GM23338 (cell line): ENCODE measurements around the gene ABHD5. TPM values are rescaled to one million over a fixed set of nuclear protein-coding genes. Genes with fewer than 3 reads are reported as not detected.

Experiments used
- ATAC-seq: fragments of 200-7000 bp; cut with Tn5 transposase; 3 replicates; pipeline ENCODE4 v1.9.1; 2020
- DNase-seq: peaks from one replicate; pipeline ENCODE4 v3.0.0-alpha.2; 2015; ENCODE audit warnings: low spot score
- H2AFZ ChIP-seq: fragments of 200-600 bp; sonication (generic); 2 replicates; pipeline ENCODE4 v1.8.0; 2016; ENCODE audit warnings: antibody characterized with exemption, mild to moderate bottlenecking, moderate library complexity
- H3F3A ChIP-seq: fragments of 200-600 bp; sonication (generic); replicated peaks from 2 replicates; pipeline ENCODE4 v1.8.0; 2017; ENCODE audit warnings: antibody characterized with exemption, mixed run types, low read depth
- H3K27ac ChIP-seq: fragments of 200-600 bp; sonication (generic); 2 replicates; pipeline ENCODE4 v1.6.1; 2016; ENCODE audit warnings: low read depth
- H3K27me3 ChIP-seq: fragments of 200-600 bp; sonication (generic); 2 replicates; pipeline ENCODE4 v1.8.0; 2016; ENCODE audit warnings: mild to moderate bottlenecking, mixed run types, moderate library complexity; ENCODE audit not compliant: insufficient read depth
- H3K36me3 ChIP-seq: fragments of 200-600 bp; sonication (generic); 2 replicates; pipeline ENCODE4 v1.8.0; 2016; ENCODE audit warnings: mild to moderate bottlenecking; ENCODE audit not compliant: insufficient read depth
- H3K4me1 ChIP-seq: fragments of 200-600 bp; sonication (generic); 2 replicates; pipeline ENCODE4 v1.8.0; 2016; ENCODE audit warnings: mild to moderate bottlenecking, moderate library complexity; ENCODE audit not compliant: insufficient read depth
- H3K4me2 ChIP-seq: fragments of 200-600 bp; sonication (generic); 2 replicates; pipeline ENCODE4 v1.7.1; 2017; ENCODE audit warnings: mixed run types
- H3K4me3 ChIP-seq: fragments of 200-600 bp; sonication (generic); 2 replicates; pipeline ENCODE4 v1.6.1; 2016; ENCODE audit warnings: mixed run types
- H3K79me2 ChIP-seq: fragments of 200-600 bp; sonication (generic); replicated peaks from 2 replicates; pipeline ENCODE4 v1.8.0; 2017; ENCODE audit warnings: mild to moderate bottlenecking; ENCODE audit not compliant: insufficient read depth
- H3K9me2 ChIP-seq: fragments of 200-600 bp; sonication (generic); 2 replicates; pipeline ENCODE4 v1.8.0; 2017; ENCODE audit not compliant: insufficient read depth
- H4K20me1 ChIP-seq: fragments of 200-600 bp; sonication (generic); replicated peaks from 2 replicates; pipeline ENCODE4 v1.8.0; 2017; ENCODE audit warnings: mild to moderate bottlenecking; ENCODE audit not compliant: insufficient read depth
- H3K27ac Mint-ChIP-seq: 2 replicates; pipeline ENCODE4 v1.8.0; 2020; ENCODE audit warnings: inconsistent platforms, mild to moderate bottlenecking, moderate library complexity, mixed read lengths
- H3K27me3 Mint-ChIP-seq: 3 replicates; pipeline ENCODE4 v1.8.0; 2022; ENCODE audit warnings: low read depth, mild to moderate bottlenecking, moderate library complexity, mixed read lengths, inconsistent platforms; ENCODE audit not compliant: insufficient read depth, poor library complexity
- H3K36me3 Mint-ChIP-seq: 3 replicates; pipeline ENCODE4 v1.8.0; 2021; ENCODE audit warnings: low read depth, mild to moderate bottlenecking, inconsistent platforms, moderate library complexity, mixed read lengths
- H3K4me1 Mint-ChIP-seq: 3 replicates; pipeline ENCODE4 v1.8.0; 2020; ENCODE audit warnings: mild to moderate bottlenecking, inconsistent platforms, mixed read lengths
- H3K4me3 Mint-ChIP-seq: 3 replicates; pipeline ENCODE4 v1.8.0; 2021; ENCODE audit warnings: moderate library complexity, mild to moderate bottlenecking, inconsistent platforms, mixed read lengths
- H3K9me3 Mint-ChIP-seq: 3 replicates; pipeline ENCODE4 v1.8.0; 2020; ENCODE audit warnings: moderate library complexity, mild to moderate bottlenecking, inconsistent platforms, mixed read lengths
- CREB1 ChIP-seq: fragments of 250-450 bp; sonication (Bioruptor Pico); IDR thresholded peaks from 2 replicates; pipeline ENCODE4 v1.5.0; 2020; ENCODE audit warnings: low read depth, mild to moderate bottlenecking, moderate library complexity
- EZH2 ChIP-seq: fragments of 200-600 bp; sonication (generic); IDR thresholded peaks from one replicate; pipeline ENCODE4 v1.8.0; 2017; ENCODE audit warnings: antibody characterized with exemption, mild to moderate bottlenecking, low read depth; ENCODE audit not compliant: unreplicated experiment
- EZH2phosphoT487 ChIP-seq: fragments of 200-600 bp; sonication (generic); IDR thresholded peaks from one replicate; pipeline ENCODE4 v1.8.1; 2018; ENCODE audit warnings: antibody characterized with exemption; ENCODE audit not compliant: unreplicated experiment
- JUNB ChIP-seq: IDR thresholded peaks from one replicate; pipeline ENCODE4 v1.6.1; 2016; ENCODE audit warnings: antibody characterized with exemption; ENCODE audit not compliant: unreplicated experiment
- NANOG ChIP-seq: IDR thresholded peaks from 2 replicates; pipeline ENCODE4 v1.6.1; 2016; ENCODE audit warnings: antibody characterized with exemption, borderline replicate concordance
- POLR2AphosphoS5 ChIP-seq: IDR thresholded peaks from 2 replicates; pipeline ENCODE4 v1.6.1; 2016; ENCODE audit warnings: antibody characterized with exemption, low read depth
- STAT1 ChIP-seq: IDR thresholded peaks from one replicate; pipeline ENCODE4 v1.6.1; 2016; ENCODE audit warnings: antibody characterized with exemption; ENCODE audit not compliant: unreplicated experiment
- ZNF114 ChIP-seq: fragments of 250-450 bp; sonication (Bioruptor Pico); IDR thresholded peaks from 2 replicates; pipeline ENCODE4 v1.5.0; 2020; ENCODE audit warnings: mild to moderate bottlenecking, moderate library complexity
- ZNF331 ChIP-seq: fragments of 250-450 bp; sonication (Bioruptor Pico); IDR thresholded peaks from 2 replicates; pipeline ENCODE4 v1.5.0; 2020; ENCODE audit warnings: low read depth, mild to moderate bottlenecking, moderate library complexity
- polyA plus RNA-seq: library from polyadenylated mRNA; unstranded; fragments of >200 nt; fragmentation: Nextera tagmentation; extraction: Ambion mirVana; gene quantifications from 2 replicates; pipeline ENCODE4 v1.2.1, GENCODE V29; 2016
- total RNA-seq: library from RNA; depleted of rRNA; stranded (reverse); fragments of >200 nt; shearing (Covaris generic); gene quantifications from 2 replicates; pipeline ENCODE4 v1.2.3, GENCODE V29; 2014
- TF ChIP-seq, protein P1 (sequence below): fragments of 250-450 bp; sonication (Bioruptor Pico); IDR thresholded peaks from 2 replicates; pipeline ENCODE4 v1.5.0; 2020; ENCODE audit warnings: mild to moderate bottlenecking, moderate library complexity
- TF ChIP-seq, protein P2 (sequence below), 2 experiments: fragments of 200-600 bp in 1 of 2; sonication (generic) in 1 of 2; conservative IDR thresholded peaks; 2 replicates each; pipeline versions ENCODE4 v1.5.1 to v1.6.1; 2016 to 2017; ENCODE audit warnings: antibody characterized with exemption in 2 of 2, low read depth in 2 of 2, mild to moderate bottlenecking in 2 of 2, moderate library complexity in 1 of 2
- TF ChIP-seq, protein P3 (sequence below): IDR thresholded peaks from 2 replicates; pipeline ENCODE4 v1.6.1; 2016; ENCODE audit warnings: antibody characterized with exemption
- TF ChIP-seq, protein P4 (sequence below): IDR thresholded peaks from one replicate; pipeline ENCODE4 v1.6.1; 2018; ENCODE audit warnings: antibody characterized with exemption; ENCODE audit not compliant: unreplicated experiment

The ABHD5 gene
- total and polyA plus RNA-seq, 2 experiments from 2014 or later = 12.1 to 12.3 TPM

DNA sequence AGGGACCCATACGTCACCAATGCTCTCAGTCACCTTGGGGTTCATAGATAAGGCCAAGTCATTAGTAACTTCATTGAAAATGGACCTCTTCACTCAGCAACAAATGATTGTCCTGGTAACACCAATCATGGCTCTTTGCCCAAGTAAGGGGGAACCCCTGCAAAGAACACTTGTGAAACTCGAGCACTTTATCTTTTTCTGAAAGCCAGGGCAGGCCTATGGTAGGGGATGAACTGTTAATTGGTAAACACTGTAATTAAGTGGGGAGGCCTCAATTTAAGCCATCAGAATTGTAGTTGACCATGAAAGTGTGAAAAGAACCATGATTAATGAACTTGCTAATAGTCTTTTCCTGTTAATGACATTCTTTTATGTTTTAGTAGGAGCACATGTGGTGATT, 73.3 kb downstream of the ABHD5 start:
- peaks cover 1% of the 10 kb centered on the region for H3K27me3 Mint-ChIP-seq
- no peaks in the 10 kb centered on the region for H3K27me3 ChIP-seq
- H3K79me2 ChIP-seq = no peaks in the 10 kb centered on the region
- H3F3A ChIP-seq = no peaks in the 10 kb centered on the region
- TF ChIP-seq, protein P1, sequence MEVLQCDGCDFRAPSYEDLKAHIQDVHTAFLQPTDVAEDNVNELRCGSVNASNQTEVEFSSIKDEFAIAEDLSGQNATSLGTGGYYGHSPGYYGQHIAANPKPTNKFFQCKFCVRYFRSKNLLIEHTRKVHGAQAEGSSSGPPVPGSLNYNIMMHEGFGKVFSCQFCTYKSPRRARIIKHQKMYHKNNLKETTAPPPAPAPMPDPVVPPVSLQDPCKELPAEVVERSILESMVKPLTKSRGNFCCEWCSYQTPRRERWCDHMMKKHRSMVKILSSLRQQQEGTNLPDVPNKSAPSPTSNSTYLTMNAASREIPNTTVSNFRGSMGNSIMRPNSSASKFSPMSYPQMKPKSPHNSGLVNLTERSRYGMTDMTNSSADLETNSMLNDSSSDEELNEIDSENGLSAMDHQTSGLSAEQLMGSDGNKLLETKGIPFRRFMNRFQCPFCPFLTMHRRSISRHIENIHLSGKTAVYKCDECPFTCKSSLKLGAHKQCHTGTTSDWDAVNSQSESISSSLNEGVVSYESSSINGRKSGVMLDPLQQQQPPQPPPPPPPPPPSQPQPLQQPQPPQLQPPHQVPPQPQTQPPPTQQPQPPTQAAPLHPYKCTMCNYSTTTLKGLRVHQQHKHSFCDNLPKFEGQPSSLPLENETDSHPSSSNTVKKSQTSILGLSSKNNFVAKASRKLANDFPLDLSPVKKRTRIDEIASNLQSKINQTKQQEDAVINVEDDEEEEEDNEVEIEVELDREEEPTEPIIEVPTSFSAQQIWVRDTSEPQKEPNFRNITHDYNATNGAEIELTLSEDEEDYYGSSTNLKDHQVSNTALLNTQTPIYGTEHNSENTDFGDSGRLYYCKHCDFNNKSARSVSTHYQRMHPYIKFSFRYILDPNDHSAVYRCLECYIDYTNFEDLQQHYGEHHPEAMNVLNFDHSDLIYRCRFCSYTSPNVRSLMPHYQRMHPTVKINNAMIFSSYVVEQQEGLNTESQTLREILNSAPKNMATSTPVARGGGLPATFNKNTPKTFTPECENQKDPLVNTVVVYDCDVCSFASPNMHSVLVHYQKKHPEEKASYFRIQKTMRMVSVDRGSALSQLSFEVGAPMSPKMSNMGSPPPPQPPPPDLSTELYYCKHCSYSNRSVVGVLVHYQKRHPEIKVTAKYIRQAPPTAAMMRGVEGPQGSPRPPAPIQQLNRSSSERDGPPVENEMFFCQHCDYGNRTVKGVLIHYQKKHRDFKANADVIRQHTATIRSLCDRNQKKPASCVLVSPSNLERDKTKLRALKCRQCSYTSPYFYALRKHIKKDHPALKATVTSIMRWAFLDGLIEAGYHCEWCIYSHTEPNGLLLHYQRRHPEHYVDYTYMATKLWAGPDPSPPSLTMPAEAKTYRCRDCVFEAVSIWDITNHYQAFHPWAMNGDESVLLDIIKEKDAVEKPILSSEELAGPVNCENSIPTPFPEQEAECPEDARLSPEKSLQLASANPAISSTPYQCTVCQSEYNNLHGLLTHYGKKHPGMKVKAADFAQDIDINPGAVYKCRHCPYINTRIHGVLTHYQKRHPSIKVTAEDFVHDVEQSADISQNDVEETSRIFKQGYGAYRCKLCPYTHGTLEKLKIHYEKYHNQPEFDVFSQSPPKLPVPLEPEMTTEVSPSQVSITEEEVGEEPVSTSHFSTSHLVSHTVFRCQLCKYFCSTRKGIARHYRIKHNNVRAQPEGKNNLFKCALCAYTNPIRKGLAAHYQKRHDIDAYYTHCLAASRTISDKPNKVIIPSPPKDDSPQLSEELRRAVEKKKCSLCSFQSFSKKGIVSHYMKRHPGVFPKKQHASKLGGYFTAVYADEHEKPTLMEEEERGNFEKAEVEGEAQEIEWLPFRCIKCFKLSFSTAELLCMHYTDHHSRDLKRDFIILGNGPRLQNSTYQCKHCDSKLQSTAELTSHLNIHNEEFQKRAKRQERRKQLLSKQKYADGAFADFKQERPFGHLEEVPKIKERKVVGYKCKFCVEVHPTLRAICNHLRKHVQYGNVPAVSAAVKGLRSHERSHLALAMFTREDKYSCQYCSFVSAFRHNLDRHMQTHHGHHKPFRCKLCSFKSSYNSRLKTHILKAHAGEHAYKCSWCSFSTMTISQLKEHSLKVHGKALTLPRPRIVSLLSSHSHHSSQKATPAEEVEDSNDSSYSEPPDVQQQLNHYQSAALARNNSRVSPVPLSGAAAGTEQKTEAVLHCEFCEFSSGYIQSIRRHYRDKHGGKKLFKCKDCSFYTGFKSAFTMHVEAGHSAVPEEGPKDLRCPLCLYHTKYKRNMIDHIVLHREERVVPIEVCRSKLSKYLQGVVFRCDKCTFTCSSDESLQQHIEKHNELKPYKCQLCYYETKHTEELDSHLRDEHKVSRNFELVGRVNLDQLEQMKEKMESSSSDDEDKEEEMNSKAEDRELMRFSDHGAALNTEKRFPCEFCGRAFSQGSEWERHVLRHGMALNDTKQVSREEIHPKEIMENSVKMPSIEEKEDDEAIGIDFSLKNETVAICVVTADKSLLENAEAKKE (CRISPR knock-in tag) = no peak
- TF ChIP-seq NANOG (no peak), ZNF114 (no peak), STAT1 (no peak), POLR2AphosphoS5 (no peak), EZH2phosphoT487 (no peak), CREB1 (CRISPR knock-in tag) (no peak), ZNF331 (CRISPR knock-in tag) (no peak), EZH2 (no peak), JUNB (no peak)
- TF ChIP-seq, protein P2, sequence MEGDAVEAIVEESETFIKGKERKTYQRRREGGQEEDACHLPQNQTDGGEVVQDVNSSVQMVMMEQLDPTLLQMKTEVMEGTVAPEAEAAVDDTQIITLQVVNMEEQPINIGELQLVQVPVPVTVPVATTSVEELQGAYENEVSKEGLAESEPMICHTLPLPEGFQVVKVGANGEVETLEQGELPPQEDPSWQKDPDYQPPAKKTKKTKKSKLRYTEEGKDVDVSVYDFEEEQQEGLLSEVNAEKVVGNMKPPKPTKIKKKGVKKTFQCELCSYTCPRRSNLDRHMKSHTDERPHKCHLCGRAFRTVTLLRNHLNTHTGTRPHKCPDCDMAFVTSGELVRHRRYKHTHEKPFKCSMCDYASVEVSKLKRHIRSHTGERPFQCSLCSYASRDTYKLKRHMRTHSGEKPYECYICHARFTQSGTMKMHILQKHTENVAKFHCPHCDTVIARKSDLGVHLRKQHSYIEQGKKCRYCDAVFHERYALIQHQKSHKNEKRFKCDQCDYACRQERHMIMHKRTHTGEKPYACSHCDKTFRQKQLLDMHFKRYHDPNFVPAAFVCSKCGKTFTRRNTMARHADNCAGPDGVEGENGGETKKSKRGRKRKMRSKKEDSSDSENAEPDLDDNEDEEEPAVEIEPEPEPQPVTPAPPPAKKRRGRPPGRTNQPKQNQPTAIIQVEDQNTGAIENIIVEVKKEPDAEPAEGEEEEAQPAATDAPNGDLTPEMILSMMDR (conservative IDR thresholded peaks at IDR 0.05; ENCODE audit: low read depth in 2 of 2) = no peak
- TF ChIP-seq, protein P3, sequence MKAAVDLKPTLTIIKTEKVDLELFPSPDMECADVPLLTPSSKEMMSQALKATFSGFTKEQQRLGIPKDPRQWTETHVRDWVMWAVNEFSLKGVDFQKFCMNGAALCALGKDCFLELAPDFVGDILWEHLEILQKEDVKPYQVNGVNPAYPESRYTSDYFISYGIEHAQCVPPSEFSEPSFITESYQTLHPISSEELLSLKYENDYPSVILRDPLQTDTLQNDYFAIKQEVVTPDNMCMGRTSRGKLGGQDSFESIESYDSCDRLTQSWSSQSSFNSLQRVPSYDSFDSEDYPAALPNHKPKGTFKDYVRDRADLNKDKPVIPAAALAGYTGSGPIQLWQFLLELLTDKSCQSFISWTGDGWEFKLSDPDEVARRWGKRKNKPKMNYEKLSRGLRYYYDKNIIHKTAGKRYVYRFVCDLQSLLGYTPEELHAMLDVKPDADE = no peak
- TF ChIP-seq, protein P4, sequence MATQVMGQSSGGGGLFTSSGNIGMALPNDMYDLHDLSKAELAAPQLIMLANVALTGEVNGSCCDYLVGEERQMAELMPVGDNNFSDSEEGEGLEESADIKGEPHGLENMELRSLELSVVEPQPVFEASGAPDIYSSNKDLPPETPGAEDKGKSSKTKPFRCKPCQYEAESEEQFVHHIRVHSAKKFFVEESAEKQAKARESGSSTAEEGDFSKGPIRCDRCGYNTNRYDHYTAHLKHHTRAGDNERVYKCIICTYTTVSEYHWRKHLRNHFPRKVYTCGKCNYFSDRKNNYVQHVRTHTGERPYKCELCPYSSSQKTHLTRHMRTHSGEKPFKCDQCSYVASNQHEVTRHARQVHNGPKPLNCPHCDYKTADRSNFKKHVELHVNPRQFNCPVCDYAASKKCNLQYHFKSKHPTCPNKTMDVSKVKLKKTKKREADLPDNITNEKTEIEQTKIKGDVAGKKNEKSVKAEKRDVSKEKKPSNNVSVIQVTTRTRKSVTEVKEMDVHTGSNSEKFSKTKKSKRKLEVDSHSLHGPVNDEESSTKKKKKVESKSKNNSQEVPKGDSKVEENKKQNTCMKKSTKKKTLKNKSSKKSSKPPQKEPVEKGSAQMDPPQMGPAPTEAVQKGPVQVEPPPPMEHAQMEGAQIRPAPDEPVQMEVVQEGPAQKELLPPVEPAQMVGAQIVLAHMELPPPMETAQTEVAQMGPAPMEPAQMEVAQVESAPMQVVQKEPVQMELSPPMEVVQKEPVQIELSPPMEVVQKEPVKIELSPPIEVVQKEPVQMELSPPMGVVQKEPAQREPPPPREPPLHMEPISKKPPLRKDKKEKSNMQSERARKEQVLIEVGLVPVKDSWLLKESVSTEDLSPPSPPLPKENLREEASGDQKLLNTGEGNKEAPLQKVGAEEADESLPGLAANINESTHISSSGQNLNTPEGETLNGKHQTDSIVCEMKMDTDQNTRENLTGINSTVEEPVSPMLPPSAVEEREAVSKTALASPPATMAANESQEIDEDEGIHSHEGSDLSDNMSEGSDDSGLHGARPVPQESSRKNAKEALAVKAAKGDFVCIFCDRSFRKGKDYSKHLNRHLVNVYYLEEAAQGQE = no peak
- H4K20me1 ChIP-seq = no peaks in the 10 kb centered on the region
- H3K27ac Mint-ChIP-seq = no peak overlapping the region
- no peak overlapping the region for H3K4me3 Mint-ChIP-seq
- peaks cover 4% of the 10 kb centered on the region; the same call in 1 of the 2 replicates for H3K9me2 ChIP-seq
- no peaks in the 10 kb centered on the region for H3K9me3 Mint-ChIP-seq
- no peak overlapping the region for H3K4me3 ChIP-seq
- DNase-seq = no peak
- H2AFZ ChIP-seq = no peak overlapping the region
- H3K4me1 Mint-ChIP-seq = peaks cover 22% of the 10 kb centered on the region; the same call in 2 of the 3 replicates
- ATAC-seq = no peak
- no peaks in the 10 kb centered on the region for H3K36me3 Mint-ChIP-seq
- H3K4me2 ChIP-seq = no peak overlapping the region
- peaks cover 4% of the 10 kb centered on the region; the same call in 1 of the 2 replicates for H3K4me1 ChIP-seq
- H3K27ac ChIP-seq = no peak overlapping the region
- H3K36me3 ChIP-seq = no peaks in the 10 kb centered on the region
